H1 (cell line): ENCODE results near the gene DNER. TPM values are rescaled to one million over a fixed set of nuclear protein-coding genes. Genes with fewer than 3 reads are reported as not detected.

Experiments used
- CTCF ChIA-PET: fragments of 300-600 bp; sonication (Branson Sonifier 250); formaldehyde crosslinking; loops from one replicate; lab custom pipeline; 2021; ENCODE audit not compliant: partially characterized antibody; lab: Charles Lee
- POLR2A ChIA-PET: fragments of 300-600 bp; sonication (Branson Sonifier 250); formaldehyde crosslinking; loops from one replicate; lab custom pipeline; 2021; ENCODE audit warnings: inconsistent platforms; ENCODE audit not compliant: partially characterized antibody; lab: Charles Lee
- DNase-seq, 2 experiments: peaks; one replicate each; pipeline versions ENCODE4 v3.0.0 to v3.0.0-alpha.2; 2010 to 2022; ENCODE audit warnings: low spot score in 2 of 2, low read depth in 1 of 2, mixed read lengths in 1 of 2
- FAIRE-seq: peaks from 2 replicates; lab custom pipeline; 2011; peaks lifted over from hg19 to GRCh38; lab: Jason Lieb, UNC
- H2AFZ ChIP-seq: 2 replicates; pipeline ENCODE4 v1.8.1; 2012; ENCODE audit warnings: low read length, inconsistent platforms
- H2AK5ac ChIP-seq: 2 replicates; pipeline ENCODE4 v1.6.1; 2013; ENCODE audit warnings: low read depth, low read length
- H2BK120ac ChIP-seq: replicated peaks from 2 replicates; pipeline ENCODE3; 2013; ENCODE audit warnings: low read depth, low read length, inconsistent platforms
- H2BK12ac ChIP-seq: 2 replicates; pipeline ENCODE4 v1.6.1; 2013; ENCODE audit warnings: low read depth, low read length
- H2BK15ac ChIP-seq: 2 replicates; pipeline ENCODE4 v1.6.1; 2013; ENCODE audit warnings: low read length
- H2BK20ac ChIP-seq: 2 replicates; pipeline ENCODE4 v1.6.1; 2013; ENCODE audit warnings: low read length
- H2BK5ac ChIP-seq: 2 replicates; pipeline ENCODE4 v1.6.1; 2013; ENCODE audit warnings: low read depth, low read length
- H3K14ac ChIP-seq: 2 replicates; pipeline ENCODE4 v1.6.1; 2013; ENCODE audit warnings: inconsistent platforms; ENCODE audit not compliant: insufficient read length
- H3K18ac ChIP-seq: 2 replicates; pipeline ENCODE4 v1.6.1; 2013; ENCODE audit warnings: low read length; ENCODE audit errors: extremely low read depth
- H3K23ac ChIP-seq: 2 replicates; pipeline ENCODE4 v1.6.1; 2013; ENCODE audit warnings: inconsistent platforms; ENCODE audit not compliant: insufficient read length
- H3K23me2 ChIP-seq: 2 replicates; pipeline ENCODE4 v1.6.1; 2013; ENCODE audit warnings: low read depth, low read length
- H3K27ac ChIP-seq: 2 replicates; pipeline ENCODE4 v1.6.1; 2011; ENCODE audit warnings: low read depth, low read length, inconsistent platforms
- H3K27me3 ChIP-seq, 4 experiments: replicated peaks in 1 of 4; 1 replicate in 1 of 4; 2 replicates in 3 of 4; pipeline versions ENCODE4 v1.6.1 to v1.8.1; 2011 to 2013; ENCODE audit warnings: low read length in 3 of 4, mild to moderate bottlenecking in 3 of 4, inconsistent platforms in 2 of 4, mixed read lengths in 2 of 4, moderate library complexity in 1 of 4; ENCODE audit not compliant: control insufficient read depth in 3 of 4, insufficient read depth in 3 of 4; ENCODE audit errors: extremely low read depth in 1 of 4
- H3K36me3 ChIP-seq, 4 experiments: 2 replicates each; pipeline versions ENCODE4 v1.6.1 to v1.8.1; 2011 to 2013; ENCODE audit warnings: mild to moderate bottlenecking in 4 of 4, low read length in 3 of 4, moderate library complexity in 2 of 4, control low read depth in 1 of 4, inconsistent platforms in 1 of 4; ENCODE audit not compliant: insufficient read depth in 4 of 4, control insufficient read depth in 2 of 4
- H3K4ac ChIP-seq: replicated peaks from 2 replicates; pipeline ENCODE3; 2013; ENCODE audit warnings: low read length, low read depth, mixed read lengths, inconsistent platforms; ENCODE audit not compliant: insufficient read length
- H3K4me1 ChIP-seq, 4 experiments: replicated peaks in 1 of 4; 1 replicate in 1 of 4; 2 replicates in 3 of 4; pipeline versions ENCODE4 v1.6.1 to v1.8.1; 2011 to 2013; ENCODE audit warnings: low read length in 3 of 4, inconsistent platforms in 2 of 4, mixed read lengths in 1 of 4; ENCODE audit not compliant: insufficient read depth in 4 of 4, control insufficient read depth in 3 of 4
- H3K4me2 ChIP-seq, 2 experiments: 2 replicates each; pipeline versions ENCODE4 v1.6.1 to v1.8.1; 2011 to 2013; ENCODE audit warnings: low read depth in 2 of 2, low read length in 2 of 2, control low read depth in 1 of 2, inconsistent platforms in 1 of 2, mild to moderate bottlenecking in 1 of 2; ENCODE audit not compliant: insufficient read depth in 1 of 2
- H3K4me3 ChIP-seq, 4 experiments: fragments of 200-600, 300-600 bp in 1 of 4; sonication (generic), shearing (Covaris generic), sonication (Bioruptor Twin) in 1 of 4; 2 replicates each; pipeline versions ENCODE4 v1.5.1 to v1.8.1; 2011 to 2016; ENCODE audit warnings: low read length in 4 of 4, low read depth in 3 of 4, control low read depth in 2 of 4, inconsistent platforms in 2 of 4, mild to moderate bottlenecking in 2 of 4, mixed read lengths in 1 of 4, moderate library complexity in 1 of 4; ENCODE audit not compliant: insufficient read depth in 2 of 4; ENCODE audit errors: extremely low read depth in 1 of 4
- H3K56ac ChIP-seq: replicated peaks from 2 replicates; pipeline ENCODE3; 2013; ENCODE audit warnings: low read depth, mild to moderate bottlenecking, mixed read lengths, low read length, inconsistent platforms; ENCODE audit not compliant: insufficient read length
- H3K79me1 ChIP-seq: 2 replicates; pipeline ENCODE4 v1.6.1; 2013; ENCODE audit warnings: low read depth, low read length, control low read depth
- H3K79me2 ChIP-seq, 2 experiments: 2 replicates each; pipeline versions ENCODE4 v1.6.1 to v1.8.1; 2012 to 2013; ENCODE audit warnings: low read length in 2 of 2, mild to moderate bottlenecking in 2 of 2, inconsistent platforms in 1 of 2; ENCODE audit not compliant: insufficient read depth in 2 of 2, control insufficient read depth in 1 of 2
- H3K9ac ChIP-seq, 4 experiments: replicated peaks in 1 of 4; 1 replicate in 1 of 4; 2 replicates in 3 of 4; pipeline versions ENCODE4 v1.6.1 to v1.8.1; 2011 to 2013; ENCODE audit warnings: low read depth in 3 of 4, low read length in 3 of 4, control low read depth in 2 of 4, mild to moderate bottlenecking in 2 of 4, moderate library complexity in 2 of 4, inconsistent platforms in 1 of 4; ENCODE audit errors: extremely low read depth in 1 of 4
- H3K9me3 ChIP-seq, 2 experiments: 2 replicates each; pipeline versions ENCODE4 v1.6.1 to v1.8.1; 2012 to 2013; ENCODE audit warnings: mild to moderate bottlenecking in 2 of 2, moderate library complexity in 2 of 2, control low read depth in 1 of 2, inconsistent platforms in 1 of 2, low read depth in 1 of 2, low read length in 1 of 2, mixed read lengths in 1 of 2; ENCODE audit not compliant: insufficient read depth in 2 of 2
- H4K20me1 ChIP-seq, 2 experiments: replicated peaks in 1 of 2; 2 replicates each; pipeline versions ENCODE3 to v1.8.1; 2011 to 2013; ENCODE audit warnings: inconsistent platforms in 2 of 2, low read length in 2 of 2, mild to moderate bottlenecking in 1 of 2; ENCODE audit not compliant: insufficient read depth in 2 of 2, control insufficient read depth in 1 of 2
- H4K5ac ChIP-seq: 2 replicates; pipeline ENCODE4 v1.6.1; 2013; ENCODE audit warnings: low read length, low read depth, mixed read lengths, inconsistent platforms; ENCODE audit not compliant: insufficient read length
- H4K8ac ChIP-seq: 2 replicates; pipeline ENCODE4 v1.8.0; 2013; ENCODE audit warnings: mild to moderate bottlenecking, moderate library complexity, low read length, inconsistent platforms; ENCODE audit not compliant: insufficient read depth; ENCODE audit errors: extremely low read depth
- H4K91ac ChIP-seq: replicated peaks from 2 replicates; pipeline ENCODE3; 2013; ENCODE audit warnings: low read length, mixed read lengths, inconsistent platforms; ENCODE audit not compliant: insufficient read length
- ATF2 ChIP-seq: IDR thresholded peaks from 2 replicates; pipeline ENCODE4 v1.6.1; 2012; ENCODE audit warnings: low read length, inconsistent platforms
- BCL11A ChIP-seq, 2 experiments: IDR thresholded peaks; one replicate each; pipeline ENCODE4 v1.6.1; 2011; ENCODE audit warnings: low read depth in 2 of 2, low read length in 2 of 2, mild to moderate bottlenecking in 2 of 2
- EP300 ChIP-seq, 2 experiments: IDR thresholded peaks; 1 replicate in 1 of 2; 2 replicates in 1 of 2; pipeline ENCODE4 v1.6.1; 2011 to 2012; ENCODE audit warnings: low read depth in 2 of 2, low read length in 2 of 2, mild to moderate bottlenecking in 2 of 2, borderline replicate concordance in 1 of 2, inconsistent platforms in 1 of 2, moderate library complexity in 1 of 2
- GABPA ChIP-seq: IDR thresholded peaks from 2 replicates; pipeline ENCODE4 v1.6.1; 2011; ENCODE audit warnings: mild to moderate bottlenecking, low read length, moderate library complexity, borderline replicate concordance; ENCODE audit not compliant: insufficient read depth
- HDAC6 ChIP-seq: IDR thresholded peaks from one replicate; pipeline ENCODE4 v1.7.1; 2012; ENCODE audit warnings: low read depth, mild to moderate bottlenecking, inconsistent platforms, low read length, moderate library complexity
- JUND ChIP-seq: IDR thresholded peaks from 2 replicates; pipeline ENCODE4 v1.6.1; 2011; ENCODE audit warnings: mild to moderate bottlenecking, improper control_type of control experiment, low read length
- RAD21 ChIP-seq, 2 experiments: IDR thresholded peaks in 1 of 2; conservative IDR thresholded peaks in 1 of 2; 2 replicates each; pipeline ENCODE4 v1.6.1; 2011; ENCODE audit warnings: low read depth in 2 of 2, low read length in 2 of 2, improper control_type of control experiment in 1 of 2, inconsistent platforms in 1 of 2, mild to moderate bottlenecking in 1 of 2, moderate library complexity in 1 of 2
- RFX5 ChIP-seq: IDR thresholded peaks from 2 replicates; pipeline ENCODE4 v1.6.1; 2011; ENCODE audit warnings: low read depth, low read length, improper control_type of control experiment, borderline replicate concordance
- TEAD4 ChIP-seq: IDR thresholded peaks from 2 replicates; pipeline ENCODE4 v1.6.1; 2012; ENCODE audit warnings: low read depth, low read length, inconsistent platforms, mixed read lengths
- WGBS, 2 experiments: shearing (Covaris generic) in 1 of 2; methylation state at CpG; one replicate each; pipeline versions ENCODE4 v1.1.6 to v1.1.7; 2013 to 2015; ENCODE audit warnings: low lambda C conversion rate in 2 of 2, mixed read lengths in 2 of 2, inconsistent platforms in 1 of 2, low coverage in 1 of 2, missing lambda C conversion rate in 1 of 2; ENCODE audit not compliant: insufficient replicate concordance in 2 of 2, insufficient coverage in 1 of 2, insufficient read length in 1 of 2; ENCODE audit errors: extremely low coverage in 1 of 2, missing lambda C conversion rate in 1 of 2; 5-methylcytosine and 5-hydroxymethylcytosine counted together
- polyA plus RNA-seq, 7 experiments: library from polyadenylated mRNA; depleted of rRNA in 3 of 7; stranded (reverse) in 5 of 7; unstranded in 2 of 7; fragments of >200 nt in 5 of 7; fragments of 200-250 nt in 2 of 7; gene quantifications; 1 replicate in 5 of 7; 2 replicates in 1 of 7; 4 replicates in 1 of 7; pipeline versions ENCODE4 v1.2.1 to v1.2.3, GENCODE V29; 2011 to 2013; ENCODE audit warnings: missing spikeins in 2 of 7, mixed read lengths in 2 of 7
- total RNA-seq: library from RNA; stranded (reverse); fragmentation: NEBNext Ultra II Directional; extraction: Animal tissue kit (Norgen Biotek cat#: 25700); gene quantifications from 2 replicates; pipeline ENCODE4 v1.2.1, GENCODE V29; 2021
- TF ChIP-seq, protein P1 (sequence below): IDR thresholded peaks from 2 replicates; pipeline ENCODE4 v1.6.1; 2011; ENCODE audit warnings: low read depth, mild to moderate bottlenecking, low read length; ENCODE audit not compliant: insufficient read depth

DNER gene
- total and polyA plus RNA-seq, 2 of the 8 experiments (the other 6 are each of a cell fraction or from before 2014, with no cell fraction given) = 6.8 to 16.3 TPM

GRCh38 chr2:229601396-229601795, 113.0 kb downstream of the DNER start:
- WGBS, 2 experiments = 95% methylated on average over 2 of the region's 2 CpGs; no CpG with 5 or more reads in 1 of the 2 experiments
- CTCF ChIA-PET = no interaction called here
- Histone ChIP-seq H3K4me1 (no peaks in the 10 kb centered on the region; a peak in 1 of 7 replicates), H3K79me1 (no peaks in the 10 kb centered on the region), H2BK5ac (no peak overlapping the region), H3K4ac (no peak overlapping the region), H4K20me1 (peaks cover 0 to 2% of the 10 kb centered on the region in 2 experiments), H4K91ac (no peak overlapping the region), H2BK20ac (no peak overlapping the region), H2BK120ac (no peak overlapping the region), H4K8ac (no peak overlapping the region), H3K23ac (no peak overlapping the region), H2AFZ (no peak overlapping the region), H3K79me2 (no peaks in the 10 kb centered on the region), H3K18ac (no peak overlapping the region), H2AK5ac (no peak overlapping the region), H3K36me3 (no peaks in the 10 kb centered on the region), H3K27ac (no peak overlapping the region), H3K14ac (no peak overlapping the region), H2BK12ac (no peak overlapping the region), H3K23me2 (no peaks in the 10 kb centered on the region), H3K27me3 (peaks cover 0 to 1% (median 0%) of the 10 kb centered on the region in 4 experiments; a peak in 1 of 7 replicates), H4K5ac (no peak overlapping the region), H3K4me2 (no peak overlapping the region), H2BK15ac (no peak overlapping the region), H3K4me3 (no peak overlapping the region), H3K9me3 (no peaks in the 10 kb centered on the region), H3K56ac (no peak overlapping the region), H3K9ac (no peak overlapping the region)
- POLR2A ChIA-PET = no interaction called here
- DNase-seq = no peak
- no peak for FAIRE-seq
- TF ChIP-seq JUND (no peak), ATF2 (no peak), RAD21 (IDR thresholded peaks at IDR 0.05 in 1 of 2, conservative IDR thresholded peaks at IDR 0.05 in 1 of 2; ENCODE audit: low read depth in 2 of 2, low read length in 2 of 2) (no peak), HDAC6 (no peak), RFX5 (no peak), TEAD4 (no peak), EP300 (IDR thresholded peaks at IDR 0.05; ENCODE audit: borderline replicate concordance in 1 of 2, low read depth in 2 of 2, low read length in 2 of 2) (no peak), BCL11A (IDR thresholded peaks at IDR 0.05; ENCODE audit: low read depth in 2 of 2, low read length in 2 of 2) (no peak), GABPA (no peak)
- TF ChIP-seq, protein P1, sequence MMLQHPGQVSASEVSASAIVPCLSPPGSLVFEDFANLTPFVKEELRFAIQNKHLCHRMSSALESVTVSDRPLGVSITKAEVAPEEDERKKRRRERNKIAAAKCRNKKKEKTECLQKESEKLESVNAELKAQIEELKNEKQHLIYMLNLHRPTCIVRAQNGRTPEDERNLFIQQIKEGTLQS = no peak
